ENCODE measurements around the gene ACOX3.

Gene ACOX3

GRCh38 chr4:8365353-8365752 is 75.2 kb downstream of the ACOX3 start:
- no peak overlapping the region for H3K27ac Mint-ChIP-seq
- H3K9me3 Mint-ChIP-seq: no peaks in the 10 kb centered on the region
- ATAC-seq: no peak
- no peaks in the 10 kb centered on the region for H3K27me3 Mint-ChIP-seq
- DNase-seq: no peak
- H3K36me3 Mint-ChIP-seq (ENCODE audit: low read depth): peaks cover 13% of the 10 kb centered on the region
- H3K4me1 Mint-ChIP-seq: no peaks in the 10 kb centered on the region
- H3K4me3 Mint-ChIP-seq: no peak overlapping the region

GRCh38 chr4:8364848-8365350 is 75.6 kb downstream of the ACOX3 start:
- no peak for ATAC-seq
- H3K4me3 Mint-ChIP-seq: no peak overlapping the region
- H3K4me1 Mint-ChIP-seq: no peaks in the 10 kb centered on the region
- no peak overlapping the region for H3K27ac Mint-ChIP-seq
- peaks cover 13% of the 10 kb centered on the region for H3K36me3 Mint-ChIP-seq (ENCODE audit: low read depth)
- H3K9me3 Mint-ChIP-seq: no peaks in the 10 kb centered on the region
- DNase-seq: no peak
- H3K27me3 Mint-ChIP-seq: no peaks in the 10 kb centered on the region

- no peaks in the 10 kb centered on the region for H3K27me3 Mint-ChIP-seq
- ATAC-seq (no peak), DNase-seq (no peak)
- H3K4me1 Mint-ChIP-seq: no peaks in the 10 kb centered on the region
- H3K36me3 Mint-ChIP-seq (ENCODE audit: low read depth): peaks cover 13% of the 10 kb centered on the region
- H3K27ac Mint-ChIP-seq: no peak overlapping the region
- H3K4me3 Mint-ChIP-seq: no peak overlapping the region
- no peaks in the 10 kb centered on the region for H3K9me3 Mint-ChIP-seq
These were observed 76.4 kb downstream of the ACOX3 start for GRCh38 chr4:8364141-8364540.

- Mint-ChIP-seq H3K27me3 (no peaks in the 10 kb centered on the region), H3K4me3 (no peak overlapping the region), H3K27ac (no peak overlapping the region), H3K4me1 (no peaks in the 10 kb centered on the region), H3K36me3 (ENCODE audit: low read depth) (peaks cover 13% of the 10 kb centered on the region), H3K9me3 (no peaks in the 10 kb centered on the region)
- DNase-seq (no peak), ATAC-seq (no peak)
These were observed 78.0 kb downstream of the ACOX3 start for GRCh38 chr4:8362483-8362882.

GRCh38 chr4:8359193-8359592 is 81.3 kb downstream of the ACOX3 start:
- Mint-ChIP-seq H3K9me3 (no peaks in the 10 kb centered on the region), H3K36me3 (ENCODE audit: low read depth) (peaks cover 4% of the 10 kb centered on the region), H3K4me1 (no peaks in the 10 kb centered on the region), H3K27ac (no peak overlapping the region), H3K27me3 (no peaks in the 10 kb centered on the region), H3K4me3 (no peak overlapping the region)
- no peak for ATAC-seq
- no peak for DNase-seq

- H3K36me3 Mint-ChIP-seq (ENCODE audit: low read depth): no peaks in the 10 kb centered on the region
- H3K4me3 Mint-ChIP-seq: no peak overlapping the region
- H3K9me3 Mint-ChIP-seq: no peaks in the 10 kb centered on the region
- DNase-seq (no peak), ATAC-seq (no peak)
- no peak overlapping the region for H3K27ac Mint-ChIP-seq
- H3K27me3 Mint-ChIP-seq: no peaks in the 10 kb centered on the region
- H3K4me1 Mint-ChIP-seq: no peaks in the 10 kb centered on the region
These were observed 83.7 kb downstream of the ACOX3 start for GRCh38 chr4:8356856-8357255.

- H3K4me3 Mint-ChIP-seq: no peak overlapping the region
- H3K27ac Mint-ChIP-seq: no peak overlapping the region
- no peaks in the 10 kb centered on the region for H3K9me3 Mint-ChIP-seq
- no peaks in the 10 kb centered on the region for H3K36me3 Mint-ChIP-seq (ENCODE audit: low read depth)
- ATAC-seq (no peak), DNase-seq (no peak)
- H3K4me1 Mint-ChIP-seq: no peaks in the 10 kb centered on the region
- H3K27me3 Mint-ChIP-seq: no peaks in the 10 kb centered on the region
These were observed 84.5 kb downstream of the ACOX3 start for GRCh38 chr4:8355864-8356565.

- Mint-ChIP-seq H3K9me3 (no peaks in the 10 kb centered on the region), H3K4me1 (no peaks in the 10 kb centered on the region), H3K36me3 (ENCODE audit: low read depth) (no peaks in the 10 kb centered on the region), H3K27ac (no peak overlapping the region), H3K27me3 (no peaks in the 10 kb centered on the region), H3K4me3 (no peak overlapping the region)
- ATAC-seq (no peak), DNase-seq (no peak)
These were observed 85.2 kb downstream of the ACOX3 start for GRCh38 chr4:8355306-8355705.

GRCh38 chr4:8353912-8354453 is 86.5 kb downstream of the ACOX3 start:
- H3K27me3 Mint-ChIP-seq: no peaks in the 10 kb centered on the region
- no peak overlapping the region for H3K4me3 Mint-ChIP-seq
- DNase-seq (no peak), ATAC-seq (no peak)
- H3K9me3 Mint-ChIP-seq: no peaks in the 10 kb centered on the region
- H3K36me3 Mint-ChIP-seq (ENCODE audit: low read depth): no peaks in the 10 kb centered on the region
- H3K27ac Mint-ChIP-seq: no peak overlapping the region
- H3K4me1 Mint-ChIP-seq: no peaks in the 10 kb centered on the region

GRCh38 chr4:8353158-8353669 is 87.3 kb downstream of the ACOX3 start:
- H3K9me3 Mint-ChIP-seq: no peaks in the 10 kb centered on the region
- no peak overlapping the region for H3K27ac Mint-ChIP-seq
- H3K4me1 Mint-ChIP-seq: no peaks in the 10 kb centered on the region
- no peak for ATAC-seq
- no peaks in the 10 kb centered on the region for H3K36me3 Mint-ChIP-seq (ENCODE audit: low read depth)
- no peak for DNase-seq
- H3K27me3 Mint-ChIP-seq: no peaks in the 10 kb centered on the region
- H3K4me3 Mint-ChIP-seq: no peak overlapping the region

GRCh38 chr4:8352368-8353157 is 88.0 kb downstream of the ACOX3 start:
- Mint-ChIP-seq H3K4me1 (no peaks in the 10 kb centered on the region), H3K27ac (no peak overlapping the region), H3K9me3 (no peaks in the 10 kb centered on the region), H3K36me3 (ENCODE audit: low read depth) (no peaks in the 10 kb centered on the region), H3K27me3 (no peaks in the 10 kb centered on the region), H3K4me3 (no peak overlapping the region)
- no peak for ATAC-seq
- no peak for DNase-seq

GRCh38 chr4:8351931-8352367 is 88.6 kb downstream of the ACOX3 start:
- no peak for DNase-seq
- no peak for ATAC-seq
- no peak overlapping the region for H3K27ac Mint-ChIP-seq

GRCh38 chr4:8350841-8351461 is 89.6 kb downstream of the ACOX3 start:
- Mint-ChIP-seq H3K9me3 (no peaks in the 10 kb centered on the region), H3K4me1 (no peaks in the 10 kb centered on the region), H3K4me3 (no peak overlapping the region), H3K27ac (no peak overlapping the region), H3K27me3 (no peaks in the 10 kb centered on the region), H3K36me3 (ENCODE audit: low read depth) (no peaks in the 10 kb centered on the region)
- DNase-seq (no peak), ATAC-seq (no peak)

More at GRCh38 chr4:8351931-8352367, 88.6 kb downstream of the ACOX3 start:
- Mint-ChIP-seq H3K9me3 (no peaks in the 10 kb centered on the region), H3K4me3 (no peak overlapping the region), H3K27me3 (no peaks in the 10 kb centered on the region), H3K4me1 (no peaks in the 10 kb centered on the region), H3K36me3 (ENCODE audit: low read depth) (no peaks in the 10 kb centered on the region)

GRCh38 chr4:8350352-8350751 is 90.2 kb downstream of the ACOX3 start:
- Mint-ChIP-seq H3K27me3 (no peaks in the 10 kb centered on the region), H3K9me3 (no peaks in the 10 kb centered on the region), H3K36me3 (ENCODE audit: low read depth) (no peaks in the 10 kb centered on the region), H3K4me3 (no peak overlapping the region), H3K4me1 (no peaks in the 10 kb centered on the region), H3K27ac (no peak overlapping the region)
- ATAC-seq: no peak
- DNase-seq: no peak
